GM19324 (cell line): ENCODE data around the gene DOK5.
"Not testable (repeated sequence)": the region's sequence is repeated elsewhere in the genome, so short reads cannot be mapped to it uniquely, and the experiment has no call there.

Experiments used
- ATAC-seq: cut with Tn5 transposase; IDR thresholded peaks from one replicate; pipeline ENCODE4 v1.9.1; 2021; ENCODE audit warnings: mild to moderate bottlenecking, moderate library complexity; ENCODE audit not compliant: unreplicated experiment, low FRiP score

The DOK5 gene

DNA sequence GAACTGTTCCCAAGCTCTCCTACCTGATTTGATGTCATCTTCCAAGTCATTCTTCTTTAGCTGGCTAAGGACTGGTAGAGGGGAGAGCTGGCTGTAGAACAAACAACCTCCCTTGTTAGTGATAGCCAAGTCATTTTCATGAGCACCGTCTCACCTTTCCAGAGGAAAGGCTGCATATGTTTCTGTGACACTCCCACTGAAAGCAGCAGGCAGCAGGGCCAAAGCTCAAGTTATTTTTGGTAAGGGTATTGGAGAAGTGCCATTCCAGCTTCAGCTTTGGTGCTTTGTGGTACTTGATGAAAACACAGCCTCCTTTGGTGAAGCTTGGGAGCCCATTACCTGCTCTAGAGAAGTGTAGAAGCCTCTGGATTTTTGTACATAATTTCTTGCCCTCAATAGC lies 5.4 kb upstream of the DOK5 start:
- no peak for ATAC-seq

GRCh38 chr20:54470697-54471096 lies 4.7 kb upstream of the DOK5 start:
- no peak for ATAC-seq

DNA sequence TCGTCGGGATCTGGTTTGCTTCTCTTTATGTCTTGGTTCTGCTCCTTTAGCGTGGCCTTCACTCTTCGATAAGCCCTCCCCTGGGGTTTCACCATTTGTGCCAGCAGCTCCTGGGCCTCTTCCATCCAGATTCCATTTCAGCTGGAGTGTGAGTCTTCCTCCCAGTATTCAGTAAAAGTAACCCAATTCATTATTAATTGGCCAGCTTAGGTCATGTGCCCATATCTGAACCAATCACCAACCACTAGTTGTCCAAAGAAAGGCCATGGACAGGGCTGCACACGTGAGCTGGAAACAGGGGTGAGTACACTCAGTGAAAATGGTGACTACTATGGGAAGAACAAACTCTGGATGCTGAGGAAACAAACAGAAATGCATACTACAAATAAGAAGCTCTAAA lies 2.8 kb upstream of the DOK5 start:
- ATAC-seq, result no peak

- no peak for ATAC-seq
Observed at GRCh38 chr20:54473340-54473739, 2.1 kb upstream of the DOK5 start.

DNA sequence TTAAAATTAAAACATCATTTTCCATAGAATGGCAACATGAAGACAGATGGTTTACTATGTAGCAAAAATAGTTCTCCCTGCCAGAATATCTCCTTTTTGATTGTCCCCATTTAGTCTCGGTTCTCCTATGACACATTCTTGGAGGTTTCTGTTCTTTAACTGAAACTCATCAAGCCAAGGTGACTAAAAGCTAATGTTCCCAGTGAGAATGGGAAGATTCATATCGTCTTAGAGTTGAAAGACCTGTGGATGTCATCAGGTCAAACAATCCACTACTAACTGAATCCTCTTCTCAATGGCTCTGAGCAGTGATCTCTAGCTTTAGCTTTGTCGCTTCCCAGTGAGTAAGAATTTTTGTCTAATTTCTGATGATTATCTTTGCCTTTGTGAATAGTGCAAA lies 1.3 kb upstream of the DOK5 start:
- ATAC-seq, result no peak

DNA sequence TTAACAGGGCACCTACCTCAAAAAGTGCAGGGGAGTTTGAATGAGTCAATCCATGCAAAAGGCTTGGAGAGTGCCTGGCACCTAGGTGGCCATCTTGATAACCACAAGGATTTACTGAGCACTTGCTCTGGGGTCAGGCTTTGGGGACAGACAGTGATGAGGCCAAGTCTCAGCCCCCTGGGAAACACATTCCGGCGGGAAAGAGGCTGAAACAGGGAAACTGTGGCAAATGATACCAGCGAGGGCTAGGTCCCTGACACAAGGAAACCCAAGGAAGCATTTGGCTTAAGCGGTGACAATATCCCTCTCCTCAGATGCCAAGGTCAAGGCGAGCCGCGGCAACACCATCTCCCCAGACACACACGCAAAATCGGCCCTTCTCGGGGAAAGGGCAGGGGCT lies 527 bp upstream of the DOK5 start:
- no peak for ATAC-seq

- ATAC-seq, result no peak
Observed at GRCh38 chr20:54476169-54477009, 996 bp downstream of the DOK5 start.

DNA sequence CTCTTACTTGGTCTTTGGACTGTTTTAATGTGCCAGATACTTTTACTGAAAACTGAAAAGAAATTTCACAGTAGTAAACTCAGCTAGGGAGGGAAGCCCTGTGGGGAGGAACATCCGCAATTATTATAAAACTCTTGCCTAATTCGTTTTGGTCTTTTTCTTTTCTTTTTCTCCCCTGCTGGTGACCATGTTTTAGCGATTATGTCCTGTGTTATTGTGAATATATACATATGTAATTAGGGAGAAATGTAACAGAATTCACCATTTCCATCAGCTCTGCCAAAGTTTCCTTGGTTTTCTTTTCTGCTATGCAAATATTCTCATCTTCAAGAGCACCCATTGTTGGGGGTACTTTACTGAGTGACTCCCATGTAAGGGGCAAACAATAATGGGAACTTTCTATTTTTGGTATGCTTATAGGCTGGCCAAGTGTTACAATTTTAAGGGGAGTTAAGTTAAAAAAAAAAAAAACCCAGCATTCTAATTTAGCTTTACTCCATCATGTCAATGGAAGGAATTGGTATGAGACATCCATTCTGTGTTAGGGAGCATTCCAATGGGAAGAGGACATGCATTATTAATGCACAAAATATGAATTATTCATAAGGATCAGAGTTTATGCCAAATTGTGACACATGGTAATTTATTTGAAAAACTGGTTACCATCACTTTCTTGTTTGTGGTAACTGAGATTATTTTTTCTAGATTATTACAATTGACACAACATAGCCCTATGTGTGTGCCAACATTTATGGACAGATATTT lies 2.0 kb downstream of the DOK5 start:
- ATAC-seq, result no peak

DNA sequence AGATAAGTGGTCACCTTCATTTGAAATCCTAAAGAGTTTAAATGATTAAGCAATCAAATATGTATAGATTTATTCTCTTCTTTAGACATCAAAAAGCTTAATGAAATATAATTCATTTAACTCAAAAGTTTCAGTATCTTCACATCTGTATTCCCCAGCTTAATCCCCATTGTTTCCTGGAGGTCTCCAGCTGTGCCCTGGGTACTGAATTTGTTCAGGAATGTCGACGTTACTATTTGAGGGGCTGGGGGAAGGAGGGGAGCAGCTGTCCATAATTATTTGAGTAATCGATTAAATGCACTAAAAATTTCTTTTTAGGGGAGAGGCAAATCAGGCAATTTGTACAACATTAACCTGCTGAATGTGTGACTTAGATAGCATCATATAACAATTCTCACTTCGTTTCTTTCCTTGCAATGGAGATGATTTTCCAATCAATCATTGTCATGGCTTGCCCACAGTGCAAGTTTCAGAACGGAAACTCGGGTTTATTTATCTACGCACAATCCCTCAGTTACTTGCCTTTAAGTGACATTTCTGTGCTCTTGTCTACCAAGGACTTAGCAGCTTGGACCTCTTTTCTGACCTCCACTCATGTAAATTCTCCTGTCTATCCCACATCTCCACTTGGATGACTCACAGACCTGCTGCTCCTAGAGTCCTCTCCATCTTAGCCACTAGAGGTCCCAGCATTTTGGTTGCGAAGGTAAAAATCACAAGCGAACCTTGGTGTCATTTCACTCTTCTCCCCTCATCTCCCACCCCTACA lies 3.9 kb downstream of the DOK5 start:
- no peak for ATAC-seq

DNA sequence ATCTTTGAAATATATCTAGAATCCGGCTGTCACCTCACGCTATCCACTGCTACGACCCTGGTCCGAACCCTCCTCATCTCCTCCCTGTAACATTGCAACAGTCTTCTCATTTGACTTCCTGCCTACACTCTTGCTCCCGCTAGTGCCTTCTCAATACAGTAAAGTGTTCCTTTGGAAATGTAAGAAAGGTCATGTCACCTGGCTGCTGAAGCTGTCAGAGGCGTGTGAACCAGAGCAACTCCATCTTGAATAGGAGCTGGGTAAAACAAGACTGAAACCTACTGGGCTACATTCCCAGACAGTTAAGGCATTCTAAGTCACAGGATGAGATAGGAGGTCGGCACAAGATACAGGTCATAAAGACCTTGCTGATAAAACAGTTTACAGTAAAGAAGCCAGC lies 4.5 kb downstream of the DOK5 start:
- ATAC-seq, result not testable (repeated sequence)

DNA sequence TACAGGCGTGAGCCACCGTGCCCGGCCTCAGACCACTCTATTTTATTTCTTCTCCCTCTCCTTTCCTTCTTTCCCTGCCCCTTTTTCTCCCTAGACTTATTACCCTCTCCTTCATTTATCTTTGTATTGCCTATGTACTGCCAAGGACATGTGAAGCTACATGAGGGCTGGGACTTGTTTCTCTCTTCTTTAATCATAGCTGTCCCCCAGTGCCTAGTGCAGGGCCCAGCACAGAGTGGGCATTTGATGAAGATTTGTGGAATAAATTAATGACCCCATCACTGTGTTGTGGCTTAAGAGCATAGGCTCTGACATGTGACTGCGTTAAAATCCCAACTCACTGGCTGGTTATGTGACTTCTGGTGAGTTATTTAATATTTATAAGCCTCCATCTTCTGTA lies 6.0 kb downstream of the DOK5 start:
- no peak for ATAC-seq

GRCh38 chr20:54485631-54486030 lies 10.2 kb downstream of the DOK5 start:
- ATAC-seq, result no peak

- ATAC-seq, result no peak
Observed at GRCh38 chr20:54486585-54486984, 11.2 kb downstream of the DOK5 start.

GRCh38 chr20:54488442-54488841 lies 13.0 kb downstream of the DOK5 start:
- ATAC-seq, result no peak

DNA sequence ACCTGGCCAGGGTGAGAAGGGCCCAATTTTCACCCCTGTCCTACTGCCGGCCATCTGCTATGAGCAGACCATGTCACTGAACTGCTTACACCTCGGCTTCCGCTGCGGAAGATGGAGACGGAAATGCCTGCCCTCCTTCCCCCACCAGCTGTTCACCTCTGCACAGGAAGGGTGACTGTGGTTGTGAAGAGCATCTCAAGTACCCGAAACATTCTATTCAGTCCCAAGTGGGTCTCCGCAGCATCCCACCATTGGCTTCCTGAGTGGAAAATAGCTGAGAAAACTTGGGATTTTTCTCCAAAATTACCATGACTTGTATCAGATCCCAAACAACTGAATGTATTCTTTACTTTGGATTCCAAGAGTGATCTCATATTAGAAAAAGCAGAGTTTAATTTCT lies 16.1 kb downstream of the DOK5 start:
- no peak for ATAC-seq

- ATAC-seq, result no peak
Observed at GRCh38 chr20:54494303-54495006, 19.1 kb downstream of the DOK5 start.

- no peak for ATAC-seq
Observed at GRCh38 chr20:54497931-54498718, 22.7 kb downstream of the DOK5 start.

GRCh38 chr20:54499111-54499510 lies 23.7 kb downstream of the DOK5 start:
- ATAC-seq, result no peak

DNA sequence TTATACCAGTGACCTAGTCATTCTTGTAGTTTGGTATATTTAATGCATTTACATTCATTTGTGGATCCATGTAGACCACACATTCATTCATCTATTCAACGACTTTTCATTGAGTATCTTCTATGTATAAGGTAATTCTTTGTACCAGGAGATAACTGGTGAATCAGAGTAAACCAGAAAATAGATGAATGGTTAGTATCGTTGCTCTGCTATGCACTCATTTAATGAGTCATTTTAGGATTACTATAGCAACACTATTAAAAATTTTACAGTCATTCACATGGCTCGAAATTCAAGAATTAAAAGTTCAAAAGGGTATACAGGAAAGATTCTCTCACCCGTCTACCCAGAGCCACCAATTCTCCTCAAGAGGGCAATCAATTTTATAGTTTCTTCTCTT lies 26.8 kb downstream of the DOK5 start:
- ATAC-seq, result no peak

- ATAC-seq, result no peak
Observed at GRCh38 chr20:54506643-54507042, 31.2 kb downstream of the DOK5 start.
